Hepatocyte (in vitro differentiated cells): ENCODE data around the gene DDX1.

ENCODE experiments used
- CTCF ChIP-seq: fragments of 200-600 bp; sonication (generic); IDR thresholded peaks from 2 replicates; pipeline ENCODE4 v1.5.1; 2016; ENCODE audit warnings: antibody characterized with exemption, mild to moderate bottlenecking; ENCODE audit not compliant: poor library complexity
- EZH2 ChIP-seq: fragments of 200-600 bp; sonication (generic); IDR thresholded peaks from 2 replicates; pipeline ENCODE4 v1.6.1; 2016; ENCODE audit warnings: antibody characterized with exemption, mild to moderate bottlenecking, borderline replicate concordance
- EZH2phosphoT487 ChIP-seq: fragments of 200-600 bp; sonication (generic); IDR thresholded peaks from one replicate; pipeline ENCODE4 v1.6.1; 2018; ENCODE audit warnings: antibody characterized with exemption, mild to moderate bottlenecking, low read depth, moderate library complexity; ENCODE audit not compliant: unreplicated experiment, severe bottlenecking

- TF ChIP-seq EZH2 (no peak), CTCF (no peak), EZH2phosphoT487 (no peak)
Observed at GRCh38 chr2:15630121-15630977, 38.7 kb downstream of the DDX1 start.
